Sigmoid colon (tissue), 4 donors: ENCODE results near the gene METTL24.

ENCODE experiments used
- POLR2A ChIP-seq, 2 donors: fragments of 450-650 bp; IDR thresholded peaks; one replicate each; pipeline ENCODE4 v1.6.1; 2016; ENCODE audit warnings: antibody characterized with exemption in 2 of 2, mild to moderate bottlenecking in 2 of 2, moderate library complexity in 2 of 2
- POLR2AphosphoS5 ChIP-seq, 4 donors: sonication (generic); formaldehyde crosslinking; IDR thresholded peaks; one replicate each; pipeline ENCODE4 v1.6.1; 2017; ENCODE audit warnings: antibody characterized with exemption in 4 of 4
- TF ChIP-seq, protein P1 (sequence below), 4 experiments: fragments of 450-650 bp in 3 of 4; fragments of 200-600 bp in 1 of 4; IDR thresholded peaks; one replicate each; pipeline ENCODE4 v1.5.1; 2016 to 2019; ENCODE audit warnings: antibody characterized with exemption in 4 of 4, mild to moderate bottlenecking in 3 of 4, moderate library complexity in 2 of 4

DNA sequence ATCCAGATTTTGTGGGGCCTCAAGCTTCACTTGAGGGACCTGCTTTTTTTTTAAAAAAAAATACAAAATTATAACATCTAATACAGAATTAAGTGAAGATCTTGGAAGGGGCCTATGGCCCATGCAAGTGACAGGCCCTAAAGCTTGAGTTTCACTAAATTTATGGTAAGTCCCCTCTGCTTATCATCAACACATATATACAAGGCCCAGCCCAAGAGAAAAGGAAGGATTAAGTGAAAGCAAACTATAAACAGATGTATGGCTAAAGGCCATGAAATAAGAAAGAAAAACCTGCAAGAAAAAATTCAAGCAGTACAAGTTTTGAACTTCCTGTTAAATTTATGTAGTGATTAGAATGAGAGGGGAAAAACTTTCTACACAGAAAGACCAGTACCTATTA, 91.2 kb downstream of the METTL24 start:
- TF ChIP-seq, protein P1, sequence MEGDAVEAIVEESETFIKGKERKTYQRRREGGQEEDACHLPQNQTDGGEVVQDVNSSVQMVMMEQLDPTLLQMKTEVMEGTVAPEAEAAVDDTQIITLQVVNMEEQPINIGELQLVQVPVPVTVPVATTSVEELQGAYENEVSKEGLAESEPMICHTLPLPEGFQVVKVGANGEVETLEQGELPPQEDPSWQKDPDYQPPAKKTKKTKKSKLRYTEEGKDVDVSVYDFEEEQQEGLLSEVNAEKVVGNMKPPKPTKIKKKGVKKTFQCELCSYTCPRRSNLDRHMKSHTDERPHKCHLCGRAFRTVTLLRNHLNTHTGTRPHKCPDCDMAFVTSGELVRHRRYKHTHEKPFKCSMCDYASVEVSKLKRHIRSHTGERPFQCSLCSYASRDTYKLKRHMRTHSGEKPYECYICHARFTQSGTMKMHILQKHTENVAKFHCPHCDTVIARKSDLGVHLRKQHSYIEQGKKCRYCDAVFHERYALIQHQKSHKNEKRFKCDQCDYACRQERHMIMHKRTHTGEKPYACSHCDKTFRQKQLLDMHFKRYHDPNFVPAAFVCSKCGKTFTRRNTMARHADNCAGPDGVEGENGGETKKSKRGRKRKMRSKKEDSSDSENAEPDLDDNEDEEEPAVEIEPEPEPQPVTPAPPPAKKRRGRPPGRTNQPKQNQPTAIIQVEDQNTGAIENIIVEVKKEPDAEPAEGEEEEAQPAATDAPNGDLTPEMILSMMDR (IDR thresholded peaks at IDR 0.05) = no peak
- TF ChIP-seq POLR2AphosphoS5 (IDR thresholded peaks at IDR 0.05) (no peak), POLR2A (IDR thresholded peaks at IDR 0.05) (no peak)
